Neuron (in vitro differentiated cells): ENCODE data around the gene MSANTD7.
"Not testable (repeated sequence)": the region's sequence is repeated elsewhere in the genome, so short reads cannot be mapped to it uniquely, and the experiment has no call there.

ENCODE experiments used
- H2AFZ ChIP-seq: one replicate; pipeline ENCODE4 v1.6.1; 2013; ENCODE audit warnings: low read depth, mild to moderate bottlenecking, inconsistent platforms, low read length, moderate library complexity
- H3K27me3 ChIP-seq: one replicate; pipeline ENCODE4 v1.6.1; 2013; ENCODE audit warnings: low read length; ENCODE audit not compliant: insufficient read depth
- H3K36me3 ChIP-seq: one replicate; pipeline ENCODE4 v1.6.1; 2013; ENCODE audit warnings: low read length; ENCODE audit not compliant: insufficient read depth
- H3K4me1 ChIP-seq: one replicate; pipeline ENCODE4 v1.6.1; 2013; ENCODE audit warnings: low read length; ENCODE audit not compliant: insufficient read depth
- H3K4me3 ChIP-seq: 2 replicates; pipeline ENCODE4 v1.5.1; 2013; ENCODE audit warnings: mild to moderate bottlenecking, low read length, moderate library complexity
- H3K9me3 ChIP-seq: one replicate; pipeline ENCODE4 v1.6.1; 2013; ENCODE audit warnings: low read length

The MSANTD7 gene

DNA sequence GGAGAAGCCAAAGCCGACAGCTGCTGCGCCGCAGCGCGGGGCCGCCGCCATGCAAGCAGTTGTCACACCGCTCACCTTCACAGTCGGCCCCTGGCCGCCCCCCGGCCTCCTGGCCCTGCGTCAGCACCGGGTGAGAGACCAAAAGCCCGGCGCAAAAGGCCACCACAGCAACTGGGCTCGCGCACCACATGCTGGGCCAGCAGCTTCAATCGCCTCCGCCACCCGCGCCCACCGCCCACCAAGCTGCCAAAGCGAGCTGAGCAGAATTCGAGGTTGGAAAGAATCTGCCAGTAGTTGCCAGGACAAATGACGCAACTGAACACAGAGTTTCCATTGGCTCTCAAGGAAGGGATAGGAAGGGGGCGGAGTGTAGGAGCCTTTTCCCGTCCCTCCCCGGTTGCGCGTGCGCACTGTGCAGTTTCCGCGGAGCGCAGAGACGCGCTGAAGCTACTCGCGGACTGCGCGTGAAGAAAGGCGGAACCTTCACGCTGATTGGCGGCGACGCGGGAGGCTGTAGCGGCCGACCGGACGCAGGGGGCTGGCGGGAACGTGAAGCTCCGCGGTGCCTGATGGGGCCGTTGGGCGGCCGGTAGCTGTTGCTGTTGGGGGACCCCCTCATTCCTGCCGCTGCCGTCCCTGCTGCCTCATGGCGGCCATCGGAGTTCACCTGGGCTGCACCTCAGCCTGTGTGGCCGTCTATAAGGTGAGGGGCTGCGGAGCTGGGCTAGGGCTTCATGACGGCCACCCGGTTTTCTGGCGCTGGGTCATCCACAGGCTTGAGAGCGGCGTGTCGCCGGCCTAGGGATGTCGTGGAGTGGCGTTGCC is at the start of gene MSANTD7, which contains the start of the genes CDNF and HSPA14:
Gene MSANTD7, plus strand, starts transcription at position 550 of the 825 bp plus-strand sequence. CDS start 3,979 bp downstream, outside the sequence.
Gene CDNF, minus strand, starts transcription at position 281 of the 825 bp plus-strand sequence. Its CDS starts 91 bp downstream, at position 190.
Gene HSPA14, plus strand, starts transcription at position 550 of the 825 bp plus-strand sequence. Its CDS starts 97 bp downstream, at position 647.
- Histone ChIP-seq H3K4me1 (peaks cover 8% of the 10 kb centered on the region), H3K36me3 (peaks cover 28% of the 10 kb centered on the region), H3K4me3 (peak within 1 kb of the TSS; percentile 88), H3K9me3 (no peaks in the 10 kb centered on the region), H2AFZ (peak within 1 kb of the TSS; percentile 81), H3K27me3 (no peaks in the 10 kb centered on the region)

DNA sequence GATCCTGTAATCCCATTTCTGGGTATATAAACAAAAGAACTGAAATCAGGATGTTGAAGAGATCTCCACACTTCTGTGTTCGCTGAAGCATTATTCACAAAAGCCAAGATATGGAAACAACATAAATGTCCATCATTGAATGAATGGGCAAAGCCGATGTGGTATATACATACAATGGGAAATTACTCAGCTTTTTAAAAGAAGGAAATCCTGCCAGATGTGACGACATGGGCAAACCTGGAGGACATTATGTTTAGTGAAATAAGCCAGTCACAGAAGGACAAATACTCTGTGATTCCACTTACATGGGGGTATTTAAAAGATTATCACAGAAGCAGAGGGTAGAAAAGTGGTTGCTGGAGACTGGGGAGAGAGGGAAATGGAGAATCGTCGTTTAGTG is 39.5 kb upstream of the MSANTD7 start:
- Histone ChIP-seq H3K9me3 (no peaks in the 10 kb centered on the region), H3K4me1 (no peaks in the 10 kb centered on the region), H3K36me3 (no peaks in the 10 kb centered on the region), H3K4me3 (no peak overlapping the region), H3K27me3 (peaks cover 6% of the 10 kb centered on the region), H2AFZ (no peak overlapping the region)

- Histone ChIP-seq H3K27me3 (peaks cover 6% of the 10 kb centered on the region), H2AFZ (no peak overlapping the region), H3K4me3 (no peak overlapping the region), H3K36me3 (no peaks in the 10 kb centered on the region), H3K9me3 (no peaks in the 10 kb centered on the region), H3K4me1 (no peaks in the 10 kb centered on the region)
These were observed 37.7 kb upstream of the MSANTD7 start for GRCh38 chr10:14800397-14800796.

- Histone ChIP-seq H3K4me3 (no peak overlapping the region), H3K9me3 (no peaks in the 10 kb centered on the region), H3K36me3 (no peaks in the 10 kb centered on the region), H3K4me1 (no peaks in the 10 kb centered on the region), H2AFZ (no peak overlapping the region), H3K27me3 (peaks cover 6% of the 10 kb centered on the region)
These were observed 36.4 kb upstream of the MSANTD7 start for GRCh38 chr10:14801723-14802122.

GRCh38 chr10:14803827-14804226 is 34.3 kb upstream of the MSANTD7 start:
- peaks cover 6% of the 10 kb centered on the region for H3K27me3 ChIP-seq
- H3K4me3 ChIP-seq: no peak overlapping the region
- H2AFZ ChIP-seq: no peak overlapping the region
- H3K4me1 ChIP-seq: no peaks in the 10 kb centered on the region
- no peaks in the 10 kb centered on the region for H3K36me3 ChIP-seq
- H3K9me3 ChIP-seq: no peaks in the 10 kb centered on the region

DNA sequence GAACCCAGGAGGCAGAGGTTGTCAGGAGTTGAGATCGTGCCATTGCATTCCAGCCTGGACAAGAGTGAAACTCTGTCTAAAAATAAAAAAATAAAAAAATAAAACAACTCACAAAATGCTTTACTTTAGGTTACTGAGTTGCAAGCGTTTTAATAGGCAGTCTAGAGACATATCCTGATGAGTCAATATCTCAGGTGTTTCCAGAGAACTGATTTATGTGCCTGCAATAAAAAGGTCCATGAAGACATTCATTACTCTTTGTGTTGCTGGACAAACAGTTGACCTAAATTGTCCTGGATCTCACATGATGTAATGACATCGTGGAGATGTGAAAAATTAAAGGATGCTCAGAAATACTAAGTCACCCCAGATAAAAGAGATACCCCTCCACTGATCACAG is 31.8 kb upstream of the MSANTD7 start:
- Histone ChIP-seq H3K36me3 (no peaks in the 10 kb centered on the region), H2AFZ (no peak overlapping the region), H3K4me3 (no peak overlapping the region), H3K9me3 (no peaks in the 10 kb centered on the region), H3K4me1 (no peaks in the 10 kb centered on the region), H3K27me3 (no peaks in the 10 kb centered on the region)

DNA sequence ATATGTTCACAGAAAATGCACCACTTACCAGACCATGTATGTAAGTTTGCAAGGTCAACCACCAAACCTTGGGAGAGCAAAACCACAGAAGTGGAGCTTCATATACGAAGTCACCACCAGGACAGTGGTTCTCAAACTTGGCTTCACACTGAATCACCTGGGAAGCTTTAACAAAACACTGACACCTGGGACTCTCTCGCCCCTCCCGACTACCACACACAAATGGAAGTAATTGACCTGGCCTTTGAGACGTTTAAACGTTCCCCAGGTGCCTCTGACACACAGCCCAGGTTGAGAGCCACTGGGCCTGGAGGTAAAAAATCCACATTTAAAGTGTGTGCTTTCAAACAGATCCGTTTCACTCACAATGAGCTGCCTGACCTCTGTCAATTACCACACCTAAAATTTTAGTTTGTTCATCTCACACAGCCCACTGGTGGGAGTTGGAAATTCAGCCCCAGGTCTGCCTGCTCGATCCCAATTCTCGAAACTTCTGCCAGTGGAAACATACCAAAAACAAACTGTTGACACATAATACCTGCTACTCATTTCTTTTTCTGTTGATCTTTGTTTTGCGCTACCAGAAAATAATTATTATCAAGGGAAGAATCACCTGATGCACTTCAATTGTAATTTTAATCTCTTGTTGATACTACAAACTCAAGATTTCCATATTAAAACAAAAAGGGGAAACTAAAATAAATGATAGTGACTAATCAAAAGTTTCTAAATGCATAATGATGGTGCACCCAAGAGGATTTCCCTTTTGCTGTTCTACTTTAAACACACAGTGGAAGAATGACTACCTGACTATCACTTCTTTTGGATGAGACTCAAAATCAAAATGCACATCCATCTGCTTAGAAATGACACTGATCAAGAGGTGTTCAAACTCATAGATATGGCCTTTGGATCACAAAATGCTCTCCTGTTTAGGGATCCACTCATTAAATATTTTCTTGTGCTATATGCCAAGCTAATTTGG is 26.8 kb upstream of the MSANTD7 start:
- Histone ChIP-seq H3K9me3 (no peaks in the 10 kb centered on the region), H2AFZ (no peak overlapping the region), H3K36me3 (no peaks in the 10 kb centered on the region), H3K4me3 (no peak overlapping the region), H3K4me1 (no peaks in the 10 kb centered on the region), H3K27me3 (no peaks in the 10 kb centered on the region)

- no peaks in the 10 kb centered on the region for H3K4me1 ChIP-seq
- no peaks in the 10 kb centered on the region for H3K27me3 ChIP-seq
- no peak overlapping the region for H3K4me3 ChIP-seq
- H2AFZ ChIP-seq: no peak overlapping the region
- H3K9me3 ChIP-seq: no peaks in the 10 kb centered on the region
- no peaks in the 10 kb centered on the region for H3K36me3 ChIP-seq
These were observed 25.8 kb upstream of the MSANTD7 start for GRCh38 chr10:14812271-14812670.

- Histone ChIP-seq H3K36me3 (no peaks in the 10 kb centered on the region), H3K4me1 (no peaks in the 10 kb centered on the region), H3K9me3 (no peaks in the 10 kb centered on the region), H3K4me3 (no peak overlapping the region), H2AFZ (no peak overlapping the region), H3K27me3 (no peaks in the 10 kb centered on the region)
These were observed 22.4 kb upstream of the MSANTD7 start for GRCh38 chr10:14815681-14816080.

DNA sequence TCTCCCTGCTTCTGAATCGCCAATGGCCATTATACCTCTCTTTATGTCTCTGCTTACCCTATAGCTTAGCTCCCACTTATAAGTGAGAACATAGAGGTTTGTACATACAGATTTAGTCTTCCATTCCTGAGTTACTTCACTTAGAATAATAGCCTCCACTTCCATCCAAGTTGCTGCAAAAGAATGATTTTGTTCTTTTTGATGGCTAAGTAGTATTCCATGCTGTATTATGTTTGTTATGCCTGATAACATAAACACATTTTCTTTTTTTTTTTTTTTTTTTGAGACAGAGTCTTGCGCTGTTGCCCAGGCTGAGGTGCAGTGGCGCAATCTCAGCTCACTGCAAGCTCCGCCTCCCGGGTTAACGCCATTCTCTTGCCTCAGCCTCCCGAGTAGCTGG is 21.4 kb upstream of the MSANTD7 start:
- H3K27me3 ChIP-seq, H3K4me1 ChIP-seq, H3K36me3 ChIP-seq, H3K4me3 ChIP-seq, H2AFZ ChIP-seq, H3K9me3 ChIP-seq: not testable (repeated sequence)

- Histone ChIP-seq H2AFZ (no peak overlapping the region), H3K4me3 (no peak overlapping the region), H3K4me1 (no peaks in the 10 kb centered on the region), H3K36me3 (no peaks in the 10 kb centered on the region), H3K27me3 (no peaks in the 10 kb centered on the region), H3K9me3 (no peaks in the 10 kb centered on the region)
These were observed 17.9 kb upstream of the MSANTD7 start for GRCh38 chr10:14820010-14820774.

DNA sequence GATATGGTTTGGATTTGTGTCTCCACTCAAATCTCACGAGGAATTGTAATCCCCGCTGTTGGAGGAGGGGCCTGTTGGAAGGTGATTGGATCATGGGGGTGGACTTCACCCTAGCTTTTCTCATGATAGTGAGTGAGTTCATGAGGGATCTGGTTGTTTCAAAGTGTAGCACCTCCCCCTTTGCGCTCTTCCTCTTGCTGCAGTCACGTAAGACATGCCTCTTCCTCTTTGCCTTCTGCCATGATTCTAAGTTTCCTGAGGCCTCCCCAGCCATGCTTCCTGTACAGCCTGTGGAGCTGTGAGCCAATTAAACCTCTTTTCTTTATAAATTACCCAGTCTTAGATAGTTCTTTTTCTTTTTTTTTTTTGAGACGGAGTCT is 17.3 kb upstream of the MSANTD7 start:
- Histone ChIP-seq H3K4me3 (no peak overlapping the region), H2AFZ (no peak overlapping the region), H3K4me1 (no peaks in the 10 kb centered on the region), H3K9me3 (no peaks in the 10 kb centered on the region), H3K36me3 (no peaks in the 10 kb centered on the region), H3K27me3 (no peaks in the 10 kb centered on the region)
